K562 (cell line): ENCODE measurements around the gene KLHL33. TPM values are rescaled to one million over a fixed set of nuclear protein-coding genes. Genes with fewer than 3 reads are reported as not detected.
A peak's percentile ranks its signal among the peaks of the same experiment; 100 is the strongest.

ENCODE experiments used
- ARID1B ChIP-seq: fragments of 450-650 bp; IDR thresholded peaks from 2 replicates; pipeline ENCODE4 v1.6.1; 2016; ENCODE audit warnings: antibody characterized with exemption, mild to moderate bottlenecking, inconsistent platforms
- FOSL1 ChIP-seq: fragments of 200-800 bp; sonication (Bioruptor generic); conservative IDR thresholded peaks from 2 replicates; pipeline ENCODE4 v1.6.1; 2016; ENCODE audit warnings: missing genetic modification characterization, missing compliant biosample characterization
- FOXK2 ChIP-seq, 2 experiments: fragments of 450-650 bp; IDR thresholded peaks in 1 of 2; conservative IDR thresholded peaks in 1 of 2; 2 replicates each; pipeline ENCODE4 v1.6.1; 2016; ENCODE audit warnings: low read depth in 2 of 2, mild to moderate bottlenecking in 1 of 2
- KAT8 ChIP-seq: fragments of 450-650 bp; IDR thresholded peaks from 2 replicates; pipeline ENCODE4 v1.6.1; 2016; ENCODE audit warnings: low read depth, mild to moderate bottlenecking
- NFIC ChIP-seq: fragments of 450-650 bp; IDR thresholded peaks from 2 replicates; pipeline ENCODE4 v1.6.1; 2017; ENCODE audit warnings: mild to moderate bottlenecking, inconsistent platforms
- RCOR1 ChIP-seq, 2 experiments: IDR thresholded peaks; 2 replicates each; pipeline ENCODE4 v1.6.1; 2012; ENCODE audit warnings: low read depth in 2 of 2, low read length in 2 of 2, borderline replicate concordance in 1 of 2, improper control_type of control experiment in 1 of 2
- SRF ChIP-seq, 2 experiments: fragments of 250-450, 450-650 bp in 1 of 2; sonication (Bioruptor Pico) in 1 of 2; sonication (generic) in 1 of 2; formaldehyde crosslinking; IDR thresholded peaks; 2 replicates each; pipeline versions ENCODE4 v1.5.0 to v1.5.1; 2020 to 2022; ENCODE audit warnings: mild to moderate bottlenecking in 1 of 2, missing genetic modification reagents in 1 of 2
- ZNF217 ChIP-seq: sonication (generic); formaldehyde crosslinking; IDR thresholded peaks from 2 replicates; pipeline ENCODE4 v1.8.0; 2022; ENCODE audit warnings: mild to moderate bottlenecking, missing genetic modification reagents
- ZNF224 ChIP-seq: sonication (generic); formaldehyde crosslinking; IDR thresholded peaks from 2 replicates; pipeline ENCODE4 v1.8.0; 2022; ENCODE audit warnings: mild to moderate bottlenecking, missing genetic modification reagents
- polyA plus RNA-seq, 8 experiments: library from polyadenylated mRNA; depleted of rRNA in 4 of 8; stranded (reverse) in 5 of 8; unstranded in 3 of 8; fragments of >200 nt; fragmentation: Nextera tagmentation in 2 of 8; fragmentation: Illumina TruSeq in 1 of 8; extraction: Ambion mirVana in 2 of 8; extraction: Trizol in 1 of 8; gene quantifications; 2 replicates each; pipeline versions ENCODE4 v1.2.1 to v1.2.3, GENCODE V29; 2011 to 2014; ENCODE audit warnings: inconsistent platforms in 1 of 8, missing spikeins in 1 of 8
- total RNA-seq, 7 experiments: library from RNA; depleted of rRNA in 6 of 7; stranded (reverse); fragments of >200 nt in 6 of 7; fragmentation: Illumina TruSeq in 2 of 7; extraction: Trizol in 2 of 7; gene quantifications; 2 replicates each; pipeline versions ENCODE4 v1.2.1 to v1.2.3, GENCODE V29; 2011 to 2021; ENCODE audit warnings: low replicate concordance in 1 of 7
- TF ChIP-seq, protein P1 (sequence below): fragments of 450-650 bp; IDR thresholded peaks from 2 replicates; pipeline ENCODE4 v1.6.1; 2017; ENCODE audit warnings: antibody characterized with exemption, mild to moderate bottlenecking
- TF ChIP-seq, protein P2 (sequence below): fragments of 250-450 bp; sonication (Bioruptor Pico); IDR thresholded peaks from 2 replicates; pipeline ENCODE4 v1.5.0; 2020; ENCODE audit warnings: mild to moderate bottlenecking
- TF ChIP-seq, protein P3 (sequence below): IDR thresholded peaks from 2 replicates; pipeline ENCODE4 v1.6.1; 2012; ENCODE audit warnings: low read depth, low read length, improper control_type of control experiment, borderline replicate concordance

Gene KLHL33
- total and polyA plus RNA-seq, 9 of the 15 experiments (the other 6 are each of a cell fraction or from before 2014, with no cell fraction given) = 0.04 to 0.27 (median 0.13) TPM; not detected in 6

DNA sequence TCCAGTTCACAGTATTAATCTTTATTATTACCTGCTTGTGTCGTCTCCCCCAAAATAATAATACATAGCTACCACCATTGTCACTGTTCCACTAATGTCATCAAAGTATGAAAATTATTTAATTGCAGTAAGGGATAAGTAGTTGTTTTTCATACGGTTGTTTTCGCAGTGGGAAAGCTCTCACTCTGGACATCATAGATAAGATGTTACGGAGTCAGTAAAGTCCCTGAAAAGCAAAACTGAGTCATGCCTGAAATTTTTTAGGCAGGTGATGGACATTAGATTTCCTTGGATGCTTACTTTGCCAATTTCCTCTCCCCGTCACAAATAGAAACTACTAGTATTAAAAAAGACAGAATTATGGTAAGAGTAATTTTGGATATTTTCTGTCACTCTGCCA lies 46.4 kb upstream of the KLHL33 start (continued):
- TF ChIP-seq, protein P1, sequence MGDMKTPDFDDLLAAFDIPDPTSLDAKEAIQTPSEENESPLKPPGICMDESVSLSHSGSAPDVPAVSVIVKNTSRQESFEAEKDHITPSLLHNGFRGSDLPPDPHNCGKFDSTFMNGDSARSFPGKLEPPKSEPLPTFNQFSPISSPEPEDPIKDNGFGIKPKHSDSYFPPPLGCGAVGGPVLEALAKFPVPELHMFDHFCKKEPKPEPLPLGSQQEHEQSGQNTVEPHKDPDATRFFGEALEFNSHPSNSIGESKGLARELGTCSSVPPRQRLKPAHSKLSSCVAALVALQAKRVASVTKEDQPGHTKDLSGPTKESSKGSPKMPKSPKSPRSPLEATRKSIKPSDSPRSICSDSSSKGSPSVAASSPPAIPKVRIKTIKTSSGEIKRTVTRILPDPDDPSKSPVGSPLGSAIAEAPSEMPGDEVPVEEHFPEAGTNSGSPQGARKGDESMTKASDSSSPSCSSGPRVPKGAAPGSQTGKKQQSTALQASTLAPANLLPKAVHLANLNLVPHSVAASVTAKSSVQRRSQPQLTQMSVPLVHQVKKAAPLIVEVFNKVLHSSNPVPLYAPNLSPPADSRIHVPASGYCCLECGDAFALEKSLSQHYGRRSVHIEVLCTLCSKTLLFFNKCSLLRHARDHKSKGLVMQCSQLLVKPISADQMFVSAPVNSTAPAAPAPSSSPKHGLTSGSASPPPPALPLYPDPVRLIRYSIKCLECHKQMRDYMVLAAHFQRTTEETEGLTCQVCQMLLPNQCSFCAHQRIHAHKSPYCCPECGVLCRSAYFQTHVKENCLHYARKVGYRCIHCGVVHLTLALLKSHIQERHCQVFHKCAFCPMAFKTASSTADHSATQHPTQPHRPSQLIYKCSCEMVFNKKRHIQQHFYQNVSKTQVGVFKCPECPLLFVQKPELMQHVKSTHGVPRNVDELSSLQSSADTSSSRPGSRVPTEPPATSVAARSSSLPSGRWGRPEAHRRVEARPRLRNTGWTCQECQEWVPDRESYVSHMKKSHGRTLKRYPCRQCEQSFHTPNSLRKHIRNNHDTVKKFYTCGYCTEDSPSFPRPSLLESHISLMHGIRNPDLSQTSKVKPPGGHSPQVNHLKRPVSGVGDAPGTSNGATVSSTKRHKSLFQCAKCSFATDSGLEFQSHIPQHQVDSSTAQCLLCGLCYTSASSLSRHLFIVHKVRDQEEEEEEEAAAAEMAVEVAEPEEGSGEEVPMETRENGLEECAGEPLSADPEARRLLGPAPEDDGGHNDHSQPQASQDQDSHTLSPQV = 0 out of 2 replicates have a peak, but pooled peaks have one; percentile 25
- TF ChIP-seq, protein P2, sequence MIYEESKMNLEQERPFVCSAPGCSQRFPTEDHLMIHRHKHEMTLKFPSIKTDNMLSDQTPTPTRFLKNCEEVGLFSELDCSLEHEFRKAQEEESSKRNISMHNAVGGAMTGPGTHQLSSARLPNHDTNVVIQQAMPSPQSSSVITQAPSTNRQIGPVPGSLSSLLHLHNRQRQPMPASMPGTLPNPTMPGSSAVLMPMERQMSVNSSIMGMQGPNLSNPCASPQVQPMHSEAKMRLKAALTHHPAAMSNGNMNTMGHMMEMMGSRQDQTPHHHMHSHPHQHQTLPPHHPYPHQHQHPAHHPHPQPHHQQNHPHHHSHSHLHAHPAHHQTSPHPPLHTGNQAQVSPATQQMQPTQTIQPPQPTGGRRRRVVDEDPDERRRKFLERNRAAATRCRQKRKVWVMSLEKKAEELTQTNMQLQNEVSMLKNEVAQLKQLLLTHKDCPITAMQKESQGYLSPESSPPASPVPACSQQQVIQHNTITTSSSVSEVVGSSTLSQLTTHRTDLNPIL (CRISPR knock-in tag) = no peak
- no peak for TF ChIP-seq ZNF224
- peak; percentile 71 for TF ChIP-seq FOSL1 (tag)
- peak; percentile 90 for TF ChIP-seq ARID1B
- TF ChIP-seq NFIC = peak; percentile 28; the same call in 1 of the 2 replicates
- TF ChIP-seq RCOR1 (IDR thresholded peaks at IDR 0.05; ENCODE audit: borderline replicate concordance in 1 of 2, low read depth in 2 of 2, low read length in 2 of 2) = peak in 1 of 2 experiments; percentile 54; a peak in 1 of 4 replicates
- no peak for TF ChIP-seq ZNF217 (CRISPR knock-in tag)
- TF ChIP-seq, protein P3, sequence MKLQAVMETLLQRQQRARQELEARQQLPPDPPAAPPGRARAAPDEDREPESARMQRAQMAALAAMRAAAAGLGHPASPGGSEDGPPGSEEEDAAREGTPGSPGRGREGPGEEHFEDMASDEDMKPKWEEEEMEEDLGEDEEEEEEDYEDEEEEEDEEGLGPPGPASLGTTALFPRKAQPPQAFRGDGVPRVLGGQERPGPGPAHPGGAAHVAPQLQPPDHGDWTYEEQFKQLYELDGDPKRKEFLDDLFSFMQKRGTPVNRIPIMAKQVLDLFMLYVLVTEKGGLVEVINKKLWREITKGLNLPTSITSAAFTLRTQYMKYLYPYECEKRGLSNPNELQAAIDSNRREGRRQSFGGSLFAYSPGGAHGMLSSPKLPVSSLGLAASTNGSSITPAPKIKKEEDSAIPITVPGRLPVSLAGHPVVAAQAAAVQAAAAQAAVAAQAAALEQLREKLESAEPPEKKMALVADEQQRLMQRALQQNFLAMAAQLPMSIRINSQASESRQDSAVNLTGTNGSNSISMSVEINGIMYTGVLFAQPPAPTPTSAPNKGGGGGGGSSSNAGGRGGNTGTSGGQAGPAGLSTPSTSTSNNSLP = peak; percentile 33; the same call in 1 of the 2 replicates
- no peak for TF ChIP-seq SRF (CRISPR knock-in tag; IDR thresholded peaks at IDR 0.05)
- 0 out of 4 replicates have a peak, but pooled peaks of 1 of the 2 experiments have one; percentile 24 for TF ChIP-seq FOXK2 (conservative IDR thresholded peaks at IDR 0.05 in 1 of 2, IDR thresholded peaks at IDR 0.05 in 1 of 2; ENCODE audit: low read depth in 2 of 2)
- no peak for TF ChIP-seq KAT8
